ENCODE results near the gene ROR1. TPM values are rescaled to one million over a fixed set of nuclear protein-coding genes. Genes with fewer than 3 reads are reported as not detected.

The ROR1 gene
- total RNA-seq, 3 donors from 2014 or later: 3.1 to 19.8 (median 3.4) TPM

DNA sequence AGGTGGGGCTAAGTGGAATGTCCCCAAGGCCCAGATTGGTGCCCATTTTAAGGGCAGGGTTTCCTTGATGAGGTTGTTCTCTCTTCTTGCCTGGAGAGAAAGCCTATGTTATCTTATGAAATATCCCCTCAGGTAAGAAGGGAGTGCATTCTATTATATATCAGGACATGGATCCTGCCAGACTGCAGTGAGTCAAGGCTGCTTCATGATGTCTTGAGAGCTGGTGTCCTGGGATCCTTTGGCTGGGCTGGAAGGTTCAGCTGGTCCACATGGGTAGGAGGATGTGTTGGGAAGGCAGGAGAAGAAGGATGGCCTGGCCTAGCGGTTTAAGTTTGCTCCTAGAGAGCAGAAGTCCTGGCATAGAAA, 207.6 kb downstream of the ROR1 start:
- Histone ChIP-seq H3K4me1 (ENCODE audit: low read depth) (no peaks in the 10 kb centered on the region), H3K4me3 (no peak overlapping the region), H3K9me3 (no peaks in the 10 kb centered on the region), H3K36me3 (ENCODE audit: low read depth) (no peaks in the 10 kb centered on the region)
- TF ChIP-seq, protein P1, sequence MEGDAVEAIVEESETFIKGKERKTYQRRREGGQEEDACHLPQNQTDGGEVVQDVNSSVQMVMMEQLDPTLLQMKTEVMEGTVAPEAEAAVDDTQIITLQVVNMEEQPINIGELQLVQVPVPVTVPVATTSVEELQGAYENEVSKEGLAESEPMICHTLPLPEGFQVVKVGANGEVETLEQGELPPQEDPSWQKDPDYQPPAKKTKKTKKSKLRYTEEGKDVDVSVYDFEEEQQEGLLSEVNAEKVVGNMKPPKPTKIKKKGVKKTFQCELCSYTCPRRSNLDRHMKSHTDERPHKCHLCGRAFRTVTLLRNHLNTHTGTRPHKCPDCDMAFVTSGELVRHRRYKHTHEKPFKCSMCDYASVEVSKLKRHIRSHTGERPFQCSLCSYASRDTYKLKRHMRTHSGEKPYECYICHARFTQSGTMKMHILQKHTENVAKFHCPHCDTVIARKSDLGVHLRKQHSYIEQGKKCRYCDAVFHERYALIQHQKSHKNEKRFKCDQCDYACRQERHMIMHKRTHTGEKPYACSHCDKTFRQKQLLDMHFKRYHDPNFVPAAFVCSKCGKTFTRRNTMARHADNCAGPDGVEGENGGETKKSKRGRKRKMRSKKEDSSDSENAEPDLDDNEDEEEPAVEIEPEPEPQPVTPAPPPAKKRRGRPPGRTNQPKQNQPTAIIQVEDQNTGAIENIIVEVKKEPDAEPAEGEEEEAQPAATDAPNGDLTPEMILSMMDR (IDR thresholded peaks at IDR 0.05): no peak
- intact Hi-C loops (cut with DNase I, micrococcal nuclease): no loop called here
- DNase-seq (no peak), ATAC-seq (no peak)

DNA sequence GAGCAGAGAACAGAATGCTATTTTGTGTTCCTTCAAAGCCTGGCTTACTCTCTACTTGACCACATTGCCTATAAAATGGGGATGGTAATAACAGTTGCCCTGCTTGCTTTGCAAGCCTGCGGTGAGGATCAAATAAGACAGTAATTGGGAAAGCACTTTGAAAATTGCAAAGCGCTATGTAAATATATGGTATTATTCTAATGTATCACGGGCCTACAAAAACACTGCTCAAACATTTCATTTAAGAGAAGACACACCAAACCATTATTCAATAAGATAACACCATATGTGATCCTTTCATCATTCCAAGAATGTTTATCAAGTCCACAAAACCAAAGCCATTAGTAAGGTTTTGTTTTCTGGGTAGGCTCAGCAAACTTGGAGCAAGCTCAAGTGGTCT, 208.4 kb downstream of the ROR1 start:
- intact Hi-C loops (cut with DNase I, micrococcal nuclease): no loop called here
- Histone ChIP-seq H3K4me3 (no peak overlapping the region), H3K36me3 (ENCODE audit: low read depth) (no peaks in the 10 kb centered on the region), H3K9me3 (no peaks in the 10 kb centered on the region), H3K4me1 (ENCODE audit: low read depth) (no peaks in the 10 kb centered on the region)
- DNase-seq: no peak
- no peak for ATAC-seq
- TF ChIP-seq, protein P1 (IDR thresholded peaks at IDR 0.05): no peak

DNA sequence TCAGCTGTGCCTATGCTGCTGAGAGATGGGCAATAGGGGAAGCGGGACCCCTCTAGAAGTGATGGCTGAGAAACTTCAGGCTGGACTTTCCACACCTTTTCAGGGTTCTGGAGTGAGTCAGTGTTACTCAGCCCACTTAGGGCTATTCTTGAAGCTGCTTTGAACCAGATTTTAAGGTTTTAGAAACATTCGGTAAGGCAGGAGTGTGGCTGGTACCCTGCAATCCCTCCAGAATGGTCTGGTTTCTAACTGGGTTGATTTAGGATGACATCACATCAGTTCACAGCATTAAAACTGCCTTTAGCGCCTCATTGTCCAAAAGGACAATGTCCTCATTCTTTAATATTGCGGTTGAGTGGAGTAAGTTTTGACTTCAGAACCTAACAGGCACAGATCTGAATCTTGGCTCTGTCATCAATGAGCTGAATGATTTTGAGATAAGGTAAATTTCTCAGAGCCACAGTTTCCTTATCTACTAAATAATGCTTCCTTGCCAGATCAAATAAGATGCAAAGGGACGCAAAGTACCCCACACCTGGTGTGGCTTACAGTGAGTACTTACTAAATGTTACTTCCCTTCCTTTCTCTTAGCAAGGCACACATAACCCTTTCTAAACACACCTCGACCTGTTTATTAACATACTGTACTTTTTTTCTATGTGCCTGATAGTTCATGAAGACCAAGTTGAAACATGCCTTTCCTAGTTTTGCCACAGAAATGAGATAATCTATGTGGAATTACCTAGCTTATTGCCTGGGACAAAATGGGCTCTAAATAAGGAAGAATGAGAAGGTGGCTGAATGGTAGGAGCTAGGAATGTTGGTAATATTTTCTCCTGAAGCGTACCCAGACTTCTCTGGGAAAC, 209.8 kb downstream of the ROR1 start:
- intact Hi-C loops (cut with DNase I, micrococcal nuclease): no loop called here
- ATAC-seq: no peak
- DNase-seq: no peak

DNA sequence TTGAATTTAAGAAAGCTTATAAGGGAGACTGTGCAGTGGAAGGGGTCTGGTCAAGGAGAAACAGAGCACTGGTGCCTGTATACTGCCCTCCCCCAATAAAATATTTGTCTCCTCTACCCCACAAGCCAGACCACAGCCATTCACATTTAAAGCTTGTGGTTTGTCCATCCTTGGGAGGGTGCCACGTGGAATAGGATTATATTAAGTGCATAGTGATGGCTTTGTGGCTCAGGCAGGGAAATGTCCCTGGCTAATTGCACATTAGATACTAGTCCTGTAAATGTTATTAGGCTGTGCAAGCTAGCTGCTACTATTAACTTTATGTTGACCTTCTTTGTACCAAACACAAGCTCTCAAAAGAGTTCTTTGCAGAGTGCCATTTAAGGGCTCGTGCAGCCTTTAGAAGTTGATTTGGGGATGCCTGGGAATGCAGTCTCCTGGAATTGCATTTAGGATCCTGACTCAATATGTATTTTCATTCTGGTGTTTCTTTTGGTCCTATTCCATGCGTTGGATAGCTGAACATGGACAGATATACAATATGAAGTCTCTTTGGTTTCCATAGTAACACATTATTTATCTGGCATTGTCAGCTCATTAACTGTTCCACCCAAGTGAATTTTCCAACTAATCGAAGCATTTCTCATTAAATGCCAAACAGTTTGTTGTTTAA, 210.6 kb downstream of the ROR1 start:
- TF ChIP-seq, protein P1 (IDR thresholded peaks at IDR 0.05): no peak
- Histone ChIP-seq H3K9me3 (no peaks in the 10 kb centered on the region), H3K36me3 (ENCODE audit: low read depth) (no peaks in the 10 kb centered on the region), H3K4me1 (ENCODE audit: low read depth) (no peaks in the 10 kb centered on the region), H3K4me3 (no peak overlapping the region)
- no peak for ATAC-seq
- no peak for DNase-seq
- intact Hi-C loops (cut with DNase I, micrococcal nuclease): no loop called here

More for the DNA sequence above, 209.8 kb downstream of the ROR1 start:
- Histone ChIP-seq H3K36me3 (ENCODE audit: low read depth) (no peaks in the 10 kb centered on the region), H3K9me3 (no peaks in the 10 kb centered on the region), H3K4me3 (no peak overlapping the region), H3K4me1 (ENCODE audit: low read depth) (no peaks in the 10 kb centered on the region)
- TF ChIP-seq, protein P1 (IDR thresholded peaks at IDR 0.05): no peak

DNA sequence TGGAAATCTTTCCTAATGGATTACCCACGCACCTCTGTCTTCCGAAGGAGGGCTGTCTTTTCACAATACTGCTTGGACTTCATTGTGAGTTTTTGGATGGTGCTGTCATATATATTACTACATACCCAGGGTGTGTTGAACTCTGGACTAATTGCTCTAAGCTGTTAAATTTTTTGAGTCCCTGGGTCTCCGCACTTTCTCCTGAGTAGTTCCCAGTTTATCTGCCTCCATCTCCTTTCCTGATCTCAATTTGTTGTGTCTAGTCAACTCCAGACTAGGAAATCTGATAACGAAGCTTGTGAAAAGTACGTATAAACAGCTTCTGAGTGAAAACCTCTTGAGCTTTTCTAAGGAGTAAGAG, 211.1 kb downstream of the ROR1 start:
- Histone ChIP-seq H3K4me1 (ENCODE audit: low read depth) (no peaks in the 10 kb centered on the region), H3K4me3 (no peak overlapping the region), H3K36me3 (ENCODE audit: low read depth) (no peaks in the 10 kb centered on the region), H3K9me3 (no peaks in the 10 kb centered on the region)
- DNase-seq (no peak), ATAC-seq (no peak)
- TF ChIP-seq, protein P1 (IDR thresholded peaks at IDR 0.05): no peak
- intact Hi-C loops (cut with DNase I, micrococcal nuclease): no loop called here

Data from mucosa of descending colon (tissue), 3 donors.